ENCODE measurements around the gene ZNF587B.
A peak's percentile ranks its signal among the peaks of the same experiment; 100 is the strongest.
"Not testable (repeated sequence)": the region's sequence is repeated elsewhere in the genome, so short reads cannot be mapped to it uniquely, and the experiment has no call there.

Gene ZNF587B

GRCh38 chr19:57872450-57872849, 42.4 kb downstream of the ZNF587B start:
- peak overlapping the region; percentile 1 to 36 for H3K4me3 ChIP-seq (ENCODE audit: low read length in 2 of 2)
- H3K9me3 ChIP-seq (ENCODE audit: control insufficient read depth in 2 of 2, low read length in 2 of 2), result peaks cover 37 to 48% of the 10 kb centered on the region in 2 donors
- peaks cover 17 to 25% of the 10 kb centered on the region in 2 donors for H3K36me3 ChIP-seq (ENCODE audit: control insufficient read depth in 2 of 2, insufficient read depth in 2 of 2, low read length in 2 of 2)
- no peaks in the 10 kb centered on the region for H3K27me3 ChIP-seq (ENCODE audit: control insufficient read depth in 1 of 2, insufficient read depth in 2 of 2, low read length in 2 of 2)
- H3K9ac ChIP-seq (ENCODE audit: low read length in 2 of 2), result no peak overlapping the region
- H3K27ac ChIP-seq (ENCODE audit: low read length), result no peak overlapping the region
- H3K4me1 ChIP-seq (ENCODE audit: control insufficient read depth, insufficient read depth, low read length), result no peaks in the 10 kb centered on the region

- Histone ChIP-seq H3K9me3 (ENCODE audit: control insufficient read depth in 2 of 2, low read length in 2 of 2) (peaks cover 31 to 44% of the 10 kb centered on the region in 2 donors), H3K36me3 (ENCODE audit: control insufficient read depth in 2 of 2, insufficient read depth in 2 of 2, low read length in 2 of 2) (peaks cover 10 to 20% of the 10 kb centered on the region in 2 donors), H3K4me3 (ENCODE audit: low read length in 2 of 2) (peak overlapping the region in 1 of 2 donors; percentile 3)
- H3K9ac ChIP-seq (ENCODE audit: low read length in 2 of 2); H3K27ac ChIP-seq (ENCODE audit: low read length); H3K27me3 ChIP-seq (ENCODE audit: control insufficient read depth in 1 of 2, insufficient read depth in 2 of 2, low read length in 2 of 2); H3K4me1 ChIP-seq (ENCODE audit: control insufficient read depth, insufficient read depth, low read length): not testable (repeated sequence)
These were observed 44.0 kb downstream of the ZNF587B start for GRCh38 chr19:57873883-57874799.

- Histone ChIP-seq H3K36me3 (ENCODE audit: control insufficient read depth in 2 of 2, insufficient read depth in 2 of 2, low read length in 2 of 2) (no peaks in the 10 kb centered on the region), H3K4me1 (ENCODE audit: control insufficient read depth, insufficient read depth, low read length) (peaks cover 4% of the 10 kb centered on the region), H3K27me3 (ENCODE audit: control insufficient read depth in 1 of 2, insufficient read depth in 2 of 2, low read length in 2 of 2) (no peaks in the 10 kb centered on the region), H3K27ac (ENCODE audit: low read length) (no peak overlapping the region), H3K9me3 (ENCODE audit: control insufficient read depth in 2 of 2, low read length in 2 of 2) (no peaks in the 10 kb centered on the region), H3K9ac (ENCODE audit: low read length in 2 of 2) (no peak overlapping the region), H3K4me3 (ENCODE audit: low read length in 2 of 2) (no peak overlapping the region)
These were observed 55.9 kb downstream of the ZNF587B start for GRCh38 chr19:57886046-57886445.

- Histone ChIP-seq H3K4me1 (ENCODE audit: control insufficient read depth, insufficient read depth, low read length) (peaks cover 4% of the 10 kb centered on the region), H3K9me3 (ENCODE audit: control insufficient read depth in 2 of 2, low read length in 2 of 2) (no peaks in the 10 kb centered on the region), H3K36me3 (ENCODE audit: control insufficient read depth in 2 of 2, insufficient read depth in 2 of 2, low read length in 2 of 2) (no peaks in the 10 kb centered on the region), H3K4me3 (ENCODE audit: low read length in 2 of 2) (peak overlapping the region in 1 of 2 donors; percentile 13), H3K27me3 (ENCODE audit: control insufficient read depth in 1 of 2, insufficient read depth in 2 of 2, low read length in 2 of 2) (no peaks in the 10 kb centered on the region), H3K9ac (ENCODE audit: low read length in 2 of 2) (no peak overlapping the region), H3K27ac (ENCODE audit: low read length) (no peak overlapping the region)
These were observed 57.3 kb downstream of the ZNF587B start for GRCh38 chr19:57887195-57887941.

- peak overlapping the region; percentile 88 to 98 for H3K4me3 ChIP-seq (ENCODE audit: low read length in 2 of 2)
- H3K9ac ChIP-seq (ENCODE audit: low read length in 2 of 2), result peak overlapping the region; percentile 80 to 82
- no peaks in the 10 kb centered on the region for H3K9me3 ChIP-seq (ENCODE audit: control insufficient read depth in 2 of 2, low read length in 2 of 2)
- no peaks in the 10 kb centered on the region for H3K36me3 ChIP-seq (ENCODE audit: control insufficient read depth in 2 of 2, insufficient read depth in 2 of 2, low read length in 2 of 2)
- no peaks in the 10 kb centered on the region for H3K27me3 ChIP-seq (ENCODE audit: control insufficient read depth in 1 of 2, insufficient read depth in 2 of 2, low read length in 2 of 2)
- H3K4me1 ChIP-seq (ENCODE audit: control insufficient read depth, insufficient read depth, low read length), result peaks cover 4% of the 10 kb centered on the region
- peak overlapping the region; percentile 67 for H3K27ac ChIP-seq (ENCODE audit: low read length)
These were observed 58.0 kb downstream of the ZNF587B start for GRCh38 chr19:57888107-57888559.

- Histone ChIP-seq H3K4me1 (ENCODE audit: control insufficient read depth, insufficient read depth, low read length) (peaks cover 4% of the 10 kb centered on the region), H3K9ac (ENCODE audit: low read length in 2 of 2) (peak within 1 kb of the TSS; percentile 80 to 82), H3K9me3 (ENCODE audit: control insufficient read depth in 2 of 2, low read length in 2 of 2) (no peaks in the 10 kb centered on the region), H3K27me3 (ENCODE audit: control insufficient read depth in 1 of 2, insufficient read depth in 2 of 2, low read length in 2 of 2) (no peaks in the 10 kb centered on the region), H3K27ac (ENCODE audit: low read length) (peak within 1 kb of the TSS; percentile 67), H3K4me3 (ENCODE audit: low read length in 2 of 2) (peak within 1 kb of the TSS; percentile 88 to 98), H3K36me3 (ENCODE audit: control insufficient read depth in 2 of 2, insufficient read depth in 2 of 2, low read length in 2 of 2) (no peaks in the 10 kb centered on the region)
These were observed 58.6 kb downstream of the ZNF587B start, which contains the start of gene ZNF814 for GRCh38 chr19:57888560-57889231. ZNF814 (minus strand) TSS chr19:57889037; CDS start chr19:57888802, 235 bp downstream.

GRCh38 chr19:57890706-57891105, 60.6 kb downstream of the ZNF587B start:
- H3K27ac ChIP-seq (ENCODE audit: low read length), result not testable (repeated sequence)

More at GRCh38 chr19:57890706-57891105, 60.6 kb downstream of the ZNF587B start:
- not testable (repeated sequence) for H3K4me1 ChIP-seq (ENCODE audit: control insufficient read depth, insufficient read depth, low read length); H3K9ac ChIP-seq (ENCODE audit: low read length in 2 of 2); H3K4me3 ChIP-seq (ENCODE audit: low read length in 2 of 2); H3K9me3 ChIP-seq (ENCODE audit: control insufficient read depth in 2 of 2, low read length in 2 of 2); H3K27me3 ChIP-seq (ENCODE audit: control insufficient read depth in 1 of 2, insufficient read depth in 2 of 2, low read length in 2 of 2); H3K36me3 ChIP-seq (ENCODE audit: control insufficient read depth in 2 of 2, insufficient read depth in 2 of 2, low read length in 2 of 2)

Data from stomach smooth muscle (tissue), 2 donors.